Gastroesophageal sphincter (tissue), 3 donors: ENCODE data around the gene DYRK1A.

ENCODE experiments used
- EP300 ChIP-seq: sonication (generic); formaldehyde crosslinking; IDR thresholded peaks from one replicate; pipeline ENCODE4 v1.6.1; 2017; ENCODE audit warnings: antibody characterized with exemption, mild to moderate bottlenecking
- POLR2A ChIP-seq, 2 donors: fragments of 450-650 bp; IDR thresholded peaks; one replicate each; pipeline ENCODE4 v1.6.1; 2017; ENCODE audit warnings: antibody characterized with exemption in 2 of 2, mild to moderate bottlenecking in 2 of 2, moderate library complexity in 1 of 2
- TF ChIP-seq, protein P1 (sequence below), 4 experiments: fragments of 200-600 bp in 2 of 4; fragments of 450-650 bp in 2 of 4; sonication (generic) in 1 of 4; IDR thresholded peaks; one replicate each; pipeline ENCODE4 v1.5.1; 2017 to 2019; ENCODE audit warnings: antibody characterized with exemption in 4 of 4, mild to moderate bottlenecking in 2 of 4, moderate library complexity in 2 of 4

DNA sequence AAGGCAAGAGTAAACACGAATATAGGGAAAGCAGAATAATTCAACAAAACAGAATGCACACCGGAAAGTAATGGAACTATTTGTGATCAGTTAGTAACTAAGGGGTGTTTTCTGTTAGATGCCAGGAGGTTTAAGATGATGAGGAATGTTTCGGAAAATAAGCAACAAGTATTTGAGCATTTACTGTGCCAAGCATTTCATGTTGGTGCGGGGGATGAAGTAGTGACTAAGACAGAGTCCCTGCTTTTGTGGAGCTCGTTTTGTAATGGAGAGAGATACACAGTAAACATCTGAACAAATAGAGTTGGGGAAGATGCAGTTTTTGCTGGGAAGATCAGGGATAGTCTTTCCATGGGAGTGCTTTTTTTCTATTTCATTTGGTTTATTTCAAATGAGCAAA lies 78.7 kb downstream of the DYRK1A start:
- TF ChIP-seq, protein P1, sequence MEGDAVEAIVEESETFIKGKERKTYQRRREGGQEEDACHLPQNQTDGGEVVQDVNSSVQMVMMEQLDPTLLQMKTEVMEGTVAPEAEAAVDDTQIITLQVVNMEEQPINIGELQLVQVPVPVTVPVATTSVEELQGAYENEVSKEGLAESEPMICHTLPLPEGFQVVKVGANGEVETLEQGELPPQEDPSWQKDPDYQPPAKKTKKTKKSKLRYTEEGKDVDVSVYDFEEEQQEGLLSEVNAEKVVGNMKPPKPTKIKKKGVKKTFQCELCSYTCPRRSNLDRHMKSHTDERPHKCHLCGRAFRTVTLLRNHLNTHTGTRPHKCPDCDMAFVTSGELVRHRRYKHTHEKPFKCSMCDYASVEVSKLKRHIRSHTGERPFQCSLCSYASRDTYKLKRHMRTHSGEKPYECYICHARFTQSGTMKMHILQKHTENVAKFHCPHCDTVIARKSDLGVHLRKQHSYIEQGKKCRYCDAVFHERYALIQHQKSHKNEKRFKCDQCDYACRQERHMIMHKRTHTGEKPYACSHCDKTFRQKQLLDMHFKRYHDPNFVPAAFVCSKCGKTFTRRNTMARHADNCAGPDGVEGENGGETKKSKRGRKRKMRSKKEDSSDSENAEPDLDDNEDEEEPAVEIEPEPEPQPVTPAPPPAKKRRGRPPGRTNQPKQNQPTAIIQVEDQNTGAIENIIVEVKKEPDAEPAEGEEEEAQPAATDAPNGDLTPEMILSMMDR (IDR thresholded peaks at IDR 0.05): no peak
- TF ChIP-seq EP300 (no peak), POLR2A (IDR thresholded peaks at IDR 0.05) (no peak)
